GM18517 (cell line): ENCODE results near the gene STUB1.

Experiments
- ATAC-seq: cut with Tn5 transposase; IDR thresholded peaks from one replicate; pipeline ENCODE4 v1.9.1; 2021; ENCODE audit warnings: mild to moderate bottlenecking, moderate library complexity; ENCODE audit not compliant: unreplicated experiment

The STUB1 gene

GRCh38 chr16:643050-643368 lies 37.2 kb upstream of the STUB1 start:
- ATAC-seq = no peak

GRCh38 chr16:644556-644955 lies 35.7 kb upstream of the STUB1 start:
- no peak for ATAC-seq

DNA sequence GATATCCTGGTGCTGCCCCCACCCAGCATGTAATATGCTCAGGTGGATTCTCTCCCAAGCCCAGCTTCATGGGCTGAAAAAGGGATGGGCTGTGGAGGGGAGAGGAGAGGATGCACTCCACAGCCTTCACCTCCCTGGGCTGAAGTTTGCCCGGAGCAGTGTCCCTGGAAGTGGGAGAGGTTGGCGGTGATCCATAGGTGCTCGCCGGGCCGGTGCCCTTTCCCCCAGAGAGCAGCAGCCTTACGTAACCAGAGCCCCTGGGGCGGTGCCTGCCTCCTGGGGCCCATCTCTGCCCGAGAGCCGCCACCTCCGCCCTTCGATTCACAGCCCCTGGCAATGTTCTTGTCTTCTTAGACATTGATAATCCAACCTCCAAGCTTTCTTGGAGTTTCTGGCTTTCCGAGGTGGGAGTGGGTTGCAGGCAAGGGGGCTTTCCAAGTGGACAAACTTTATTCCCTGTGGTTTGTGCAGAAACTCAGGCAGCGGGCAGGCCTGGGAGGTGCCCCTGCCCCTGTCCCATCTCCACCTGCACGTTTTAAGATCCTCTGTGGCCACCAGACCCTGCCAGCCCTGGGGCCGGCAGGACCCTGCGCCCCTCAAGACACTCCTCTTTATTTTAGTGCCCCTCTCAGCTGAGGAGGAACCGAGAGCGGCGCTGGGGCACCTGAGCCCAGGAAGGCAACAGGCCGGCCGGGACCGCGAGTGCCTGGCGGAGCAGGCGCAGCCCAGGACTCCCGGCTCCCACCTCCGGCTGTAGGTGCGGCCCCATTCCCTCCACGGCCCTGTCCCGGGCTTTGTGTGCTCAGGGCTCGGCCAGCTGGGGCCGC lies 34.1 kb upstream of the STUB1 start:
- no peak for ATAC-seq

GRCh38 chr16:646679-647172 lies 33.5 kb upstream of the STUB1 start:
- no peak for ATAC-seq

DNA sequence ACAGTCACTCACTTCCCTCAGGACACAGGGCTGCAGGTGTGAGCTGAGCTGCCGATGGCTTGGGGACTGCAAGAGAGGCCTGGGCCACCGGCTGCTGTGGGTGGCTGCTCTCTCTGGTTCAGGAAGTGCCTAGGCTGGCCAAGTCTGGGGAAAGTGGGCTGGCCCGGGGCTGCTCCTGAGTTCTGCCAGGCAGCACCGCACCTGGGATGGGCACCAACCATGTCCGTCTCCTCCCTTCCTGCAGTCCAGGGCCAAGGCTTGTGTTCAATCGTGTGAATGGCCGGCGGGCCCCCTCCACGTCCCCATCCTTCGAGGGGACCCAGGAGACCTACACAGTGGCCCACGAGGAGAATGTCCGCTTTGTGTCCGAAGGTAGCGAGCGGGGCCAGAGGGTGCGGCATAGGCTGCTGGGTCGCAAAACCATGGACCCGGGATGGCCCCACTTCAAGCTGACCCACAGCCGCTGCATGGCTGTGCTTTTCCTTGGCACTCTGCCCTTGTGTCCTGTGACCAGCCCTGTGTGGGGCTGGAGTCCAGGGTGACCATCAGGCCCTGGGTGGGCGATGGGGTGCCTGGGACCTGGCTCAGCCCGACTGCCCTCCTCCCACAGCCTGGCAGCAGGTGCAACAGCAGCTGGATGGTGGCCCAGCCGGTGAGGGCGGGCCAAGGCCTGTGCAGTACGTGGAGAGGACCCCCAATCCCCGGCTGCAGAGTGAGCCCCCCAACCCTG lies 32.9 kb upstream of the STUB1 start:
- no peak for ATAC-seq

DNA sequence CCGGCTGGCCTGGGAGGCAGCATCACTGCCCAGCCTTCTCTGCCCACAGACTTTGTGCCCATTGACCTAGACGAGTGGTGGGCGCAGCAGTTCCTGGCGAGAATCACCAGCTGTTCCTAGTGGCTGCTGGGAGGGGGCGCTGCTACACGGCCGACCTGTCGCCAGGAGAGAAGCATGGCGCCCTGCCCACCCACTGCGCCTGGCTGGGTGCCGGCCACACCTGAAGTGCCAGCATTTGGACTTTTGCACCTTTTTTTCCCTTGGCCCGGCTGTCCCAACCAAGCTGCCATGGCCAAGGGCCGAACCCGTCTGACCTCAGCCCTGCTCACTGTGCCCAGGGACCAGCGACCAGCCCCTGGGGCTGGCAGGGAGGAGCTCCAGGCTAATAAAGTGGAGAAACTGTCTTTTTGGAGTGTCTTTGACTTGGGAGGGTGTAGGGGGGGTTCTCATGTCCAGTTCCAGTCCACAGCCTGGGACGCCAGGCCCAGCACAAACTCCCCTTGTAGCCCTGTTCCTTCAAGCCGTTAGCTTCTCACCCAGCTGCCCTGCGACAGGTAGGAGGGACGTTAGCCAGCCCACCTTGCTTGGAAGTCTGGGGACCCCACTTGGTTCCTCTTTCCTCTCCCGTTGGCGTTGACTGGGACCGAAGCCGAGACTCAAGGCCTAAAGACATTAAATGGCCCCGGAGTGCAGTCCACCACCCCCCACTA lies 32.0 kb upstream of the STUB1 start:
- no peak for ATAC-seq

DNA sequence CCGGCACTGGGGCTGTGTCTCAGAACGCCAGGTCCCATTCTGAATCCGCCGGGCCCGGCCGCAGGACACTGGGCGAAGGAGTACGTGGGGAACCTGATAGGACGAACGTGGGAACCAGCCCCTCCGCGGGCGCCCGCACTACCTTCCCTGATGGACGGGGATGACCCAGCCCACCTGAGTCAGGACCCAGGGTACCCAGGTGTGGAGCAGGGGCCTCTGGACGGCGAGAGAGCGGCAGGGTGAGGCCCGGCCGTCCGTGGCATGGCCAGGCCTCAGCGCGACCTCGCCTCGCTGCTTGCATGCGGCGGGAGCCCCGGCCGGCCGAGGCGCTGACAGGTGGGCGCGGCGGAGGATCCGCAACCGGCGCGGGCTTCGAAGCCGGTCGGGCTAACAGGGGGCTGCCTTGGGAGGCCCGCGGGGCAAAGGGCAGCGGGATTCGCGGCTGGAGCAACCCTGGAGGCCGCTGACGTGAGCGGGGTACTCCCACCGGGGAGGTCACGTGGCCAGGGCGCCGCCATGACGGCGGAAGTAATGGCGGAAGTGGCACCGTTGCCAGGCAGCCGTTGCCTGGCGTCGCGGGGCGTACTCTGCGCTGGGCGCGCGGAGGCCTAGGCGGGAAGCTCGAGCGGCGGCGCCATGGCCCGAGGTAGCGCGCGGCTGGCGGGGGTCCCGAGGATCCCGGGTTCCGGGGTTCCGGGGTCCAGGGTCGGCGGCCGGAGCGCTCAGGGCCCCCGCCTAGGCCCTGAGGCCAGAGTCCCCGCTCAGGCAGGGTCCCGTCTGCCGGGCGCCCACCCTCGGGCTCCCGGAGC lies 31.2 kb upstream of the STUB1 start, which contains the start of gene WDR90:
Gene WDR90 (plus strand): TSS at position 585 of the 809 bp plus-strand sequence. CDS start 52 bp downstream, at position 637.
- peak; percentile 77 for ATAC-seq

DNA sequence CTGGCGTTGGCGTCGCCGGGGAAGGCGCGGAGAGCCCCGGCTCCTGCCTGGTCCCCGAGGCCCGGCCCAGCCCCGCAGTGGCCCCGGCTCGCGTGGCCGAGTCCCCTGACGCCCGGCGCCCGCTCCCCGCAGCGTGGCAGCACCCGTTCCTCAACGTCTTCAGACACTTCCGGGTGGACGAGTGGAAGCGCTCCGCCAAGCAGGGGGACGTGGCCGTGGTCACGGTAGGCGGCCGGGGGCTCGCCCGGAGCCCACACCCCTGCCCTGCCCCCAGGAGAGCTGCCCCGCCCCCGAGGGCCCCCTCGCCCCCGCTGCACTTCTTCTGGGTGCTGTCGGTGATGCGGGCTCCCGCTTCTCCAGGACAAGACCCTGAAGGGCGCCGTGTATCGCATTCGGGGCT lies 30.6 kb upstream of the STUB1 start:
- ATAC-seq = peak; percentile 5

DNA sequence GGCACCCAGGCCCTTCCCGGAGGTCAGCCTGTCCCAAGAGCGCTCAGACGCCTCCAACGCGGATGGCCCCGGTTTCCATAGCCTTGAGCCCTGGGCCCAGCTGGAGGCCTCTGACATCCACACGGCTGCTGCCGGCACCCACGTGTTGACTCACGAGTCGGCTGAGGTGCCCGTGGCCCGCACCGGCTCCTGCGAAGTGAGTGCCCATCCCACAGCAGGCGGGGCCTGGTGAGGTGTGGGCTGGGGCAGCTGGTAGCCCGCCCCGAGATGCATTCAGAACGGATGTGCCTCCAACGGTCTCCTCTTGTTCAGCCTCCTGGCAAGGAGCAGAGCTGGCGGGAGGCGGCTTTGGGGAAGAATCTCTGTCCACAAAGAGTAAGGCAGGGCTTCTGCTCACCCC lies 28.4 kb upstream of the STUB1 start:
- no peak for ATAC-seq

DNA sequence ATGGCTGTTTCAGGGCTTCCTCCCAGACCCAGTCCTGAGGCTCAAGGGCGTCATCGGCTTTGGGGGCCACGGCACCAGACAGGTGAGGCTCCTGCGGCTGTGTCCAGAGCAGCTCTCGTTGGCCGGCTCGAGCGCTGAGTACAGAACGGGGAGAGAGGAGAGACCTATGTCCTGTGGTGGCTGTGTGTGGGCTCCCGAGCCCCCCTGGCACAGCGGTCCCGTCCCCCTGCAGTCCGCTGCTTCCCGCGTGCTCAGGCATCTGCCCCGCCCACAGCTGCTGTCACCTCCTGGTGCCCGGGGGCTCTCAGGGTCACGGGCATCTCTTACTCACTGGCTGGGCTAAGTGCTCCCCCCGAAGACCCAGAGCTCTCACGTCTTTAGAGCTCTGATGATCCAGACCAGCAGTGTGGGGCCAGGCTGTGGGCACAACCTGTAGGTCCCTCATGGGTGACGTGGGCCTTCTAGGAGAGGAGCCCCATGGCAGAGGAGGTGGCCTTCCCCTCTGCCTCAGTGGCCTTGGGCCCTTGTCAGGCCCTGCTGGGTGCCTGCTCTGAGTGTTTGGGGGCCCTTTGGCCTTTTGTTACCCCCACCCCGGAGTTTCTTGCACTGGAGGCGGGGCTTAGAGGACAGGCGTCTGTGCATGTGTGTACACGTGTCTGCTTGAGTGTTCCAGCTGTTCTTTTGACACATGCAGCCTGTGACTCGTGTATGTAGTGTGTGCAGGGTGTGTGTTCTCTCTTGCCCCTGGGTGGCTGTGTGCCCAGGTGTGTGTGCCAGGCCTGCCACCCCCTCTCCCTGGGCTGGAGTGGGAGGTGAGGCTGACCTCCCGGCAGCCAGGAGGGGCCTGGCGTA lies 27.5 kb upstream of the STUB1 start:
- ATAC-seq = no peak

DNA sequence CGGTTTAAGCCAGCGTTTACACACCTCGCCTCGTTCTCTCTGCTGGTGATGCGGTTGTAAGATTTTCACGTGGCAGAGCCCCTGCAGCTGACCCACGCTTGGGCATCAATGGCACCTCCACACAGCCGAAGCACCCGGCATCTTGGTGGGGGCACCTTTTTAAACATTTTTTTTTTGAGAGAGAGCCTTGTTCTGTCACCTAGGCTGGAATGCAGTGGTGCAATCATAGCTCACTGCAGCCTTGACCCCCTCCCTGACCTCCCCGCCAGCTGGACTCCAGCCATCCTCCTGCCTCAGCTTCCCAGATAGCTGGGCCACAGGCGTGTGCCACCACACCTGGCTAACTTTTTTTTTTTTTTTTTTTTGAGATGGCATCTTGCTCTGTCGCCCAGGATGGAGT lies 26.2 kb upstream of the STUB1 start:
- no peak for ATAC-seq

GRCh38 chr16:657487-657886 lies 22.7 kb upstream of the STUB1 start:
- no peak for ATAC-seq

GRCh38 chr16:658679-659571 lies 21.3 kb upstream of the STUB1 start:
- ATAC-seq = no peak

DNA sequence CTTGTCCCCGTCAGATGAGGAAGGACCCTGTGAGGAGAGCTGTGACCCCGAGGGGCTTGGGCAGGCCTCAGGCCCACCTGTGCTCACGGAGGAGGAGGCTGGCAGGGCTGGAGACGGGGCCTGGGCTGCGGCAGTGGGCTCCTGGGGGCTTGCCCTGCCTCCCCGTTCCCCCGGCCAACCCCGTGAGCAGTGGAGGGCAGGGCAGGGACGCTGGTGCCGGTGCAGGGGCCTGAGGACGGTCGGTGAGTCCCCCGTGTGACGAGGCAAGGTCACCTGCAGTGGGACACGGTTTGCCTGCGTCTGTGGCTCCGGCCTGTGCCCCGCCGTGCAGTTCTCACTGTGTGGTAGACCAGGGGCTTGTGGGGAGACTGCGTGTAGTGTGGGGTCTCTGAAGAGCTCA lies 20.6 kb upstream of the STUB1 start:
- ATAC-seq = no peak

- ATAC-seq = no peak
These were observed 20.1 kb upstream of the STUB1 start for GRCh38 chr16:660132-660458.

GRCh38 chr16:660459-661183 lies 19.6 kb upstream of the STUB1 start:
- ATAC-seq = no peak

DNA sequence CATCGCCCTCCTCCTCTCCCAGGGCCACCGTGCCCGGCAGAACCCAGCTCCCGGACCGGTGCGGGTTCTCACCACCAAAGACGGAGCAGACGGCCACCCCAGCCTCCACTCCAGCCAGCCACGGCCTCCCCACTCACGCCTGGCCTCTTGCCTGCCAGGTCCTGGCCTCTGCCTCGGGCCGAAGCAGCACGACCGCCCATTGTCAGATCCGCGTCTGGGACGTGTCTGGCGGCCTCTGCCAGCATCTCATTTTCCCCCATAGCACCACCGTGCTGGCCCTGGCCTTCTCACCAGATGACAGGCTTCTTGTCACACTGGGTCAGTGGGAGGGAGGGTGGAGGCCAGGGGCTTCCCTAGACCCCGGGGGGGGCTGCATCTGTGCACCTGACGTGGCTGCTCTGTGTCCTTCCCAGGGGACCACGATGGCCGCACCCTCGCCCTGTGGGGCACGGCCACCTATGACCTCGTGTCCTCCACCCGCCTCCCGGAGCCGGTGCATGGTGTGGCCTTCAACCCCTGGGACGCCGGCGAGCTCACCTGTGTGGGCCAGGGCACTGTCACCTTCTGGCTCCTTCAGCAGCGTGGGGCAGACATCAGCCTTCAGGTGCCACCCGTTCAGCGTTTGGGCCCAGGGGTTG lies 18.9 kb upstream of the STUB1 start:
- no peak for ATAC-seq

DNA sequence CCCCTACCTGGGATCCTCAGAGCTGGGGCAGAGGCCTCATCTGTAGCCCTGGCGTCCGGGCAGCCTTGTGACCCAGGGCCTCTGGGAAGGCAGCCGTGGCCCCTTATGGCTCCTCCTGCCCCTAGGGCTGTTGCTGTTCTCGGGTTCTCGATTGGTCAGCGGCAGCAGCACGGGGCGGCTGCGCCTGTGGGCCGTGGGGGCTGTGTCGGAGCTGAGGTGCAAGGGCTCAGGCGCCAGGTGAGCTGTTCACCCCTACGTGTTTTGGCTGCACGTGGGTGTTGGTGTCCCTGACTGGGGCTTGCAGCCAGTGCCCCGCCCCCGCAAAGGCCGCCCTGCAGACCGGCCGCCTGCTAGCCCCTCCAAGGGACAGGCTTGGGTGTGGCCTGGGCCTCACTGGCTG lies 18.1 kb upstream of the STUB1 start:
- no peak for ATAC-seq
